Neural progenitor cell (in vitro differentiated cells): ENCODE data around the gene ADAMTSL2.

Source experiments
- CTCF ChIP-seq: fragments of 200-600 bp; sonication (generic); IDR thresholded peaks from 2 replicates; pipeline ENCODE4 v1.5.1; 2017; ENCODE audit warnings: antibody characterized with exemption, mild to moderate bottlenecking
- EZH2 ChIP-seq: fragments of 200-600 bp; sonication (generic); IDR thresholded peaks from 2 replicates; pipeline ENCODE4 v1.6.1; 2017; ENCODE audit warnings: antibody characterized with exemption, mild to moderate bottlenecking, moderate library complexity
- EZH2phosphoT487 ChIP-seq: fragments of 200-600 bp; sonication (generic); IDR thresholded peaks from 2 replicates; pipeline ENCODE4 v1.6.1; 2017; ENCODE audit warnings: antibody characterized with exemption

DNA sequence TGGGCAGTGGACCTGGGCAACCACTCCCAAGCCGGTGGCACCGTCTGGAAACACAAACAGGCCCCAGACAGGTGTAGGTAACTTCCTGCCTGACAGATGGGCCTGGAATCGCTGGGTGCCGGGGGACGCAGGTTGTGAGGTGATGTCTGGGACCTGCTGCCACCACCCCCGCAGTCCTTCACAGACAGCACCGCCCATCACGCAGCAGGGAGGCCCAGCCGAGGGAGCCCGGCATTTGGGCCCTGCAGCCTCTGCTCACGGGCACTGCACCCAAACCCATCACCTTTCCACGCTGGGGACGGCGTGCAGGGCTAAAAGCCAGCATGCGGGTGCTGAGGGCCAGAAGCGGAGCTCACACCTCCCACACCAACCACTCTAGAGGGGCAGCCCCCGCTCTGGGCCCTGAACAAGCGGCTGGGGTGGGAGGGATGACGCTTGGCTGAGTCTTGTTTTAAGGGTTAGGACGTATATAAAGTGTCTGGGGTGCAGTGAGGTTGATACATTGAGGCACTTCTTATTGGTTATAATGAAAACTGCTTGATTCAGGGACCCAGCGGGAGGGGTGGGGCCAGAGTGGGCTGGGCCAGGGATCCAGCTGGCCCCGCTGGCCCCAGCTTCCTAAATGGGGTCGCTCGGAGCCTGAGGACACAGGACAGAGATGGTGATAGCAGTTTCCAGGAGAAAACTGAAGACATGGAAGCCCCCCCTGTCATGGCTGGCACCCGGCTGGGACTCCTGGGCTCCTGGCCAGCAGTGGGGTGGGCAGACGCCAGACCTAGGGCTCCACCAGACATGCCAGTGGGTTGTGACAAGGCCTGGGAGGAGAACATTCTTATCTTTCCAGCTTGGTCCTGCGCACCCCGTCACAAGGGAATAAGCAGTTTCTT lies 21.0 kb upstream of the ADAMTSL2 start:
- TF ChIP-seq CTCF (no peak), EZH2 (no peak), EZH2phosphoT487 (no peak)
